Heart left ventricle (tissue), 13 donors: Measurements from ENCODE around the gene PADI4.
"Not testable (repeated sequence)": the region's sequence is repeated elsewhere in the genome, so short reads cannot be mapped to it uniquely, and the experiment has no call there.

Source experiments
- CTCF ChIP-seq, 12 donors: fragments of 200-600 bp; sonication (generic) in 4 of 12; IDR thresholded peaks; one replicate each; pipeline versions ENCODE4 v1.5.0 to v1.8.0; 2018 to 2022; ENCODE audit warnings: antibody characterized with exemption in 12 of 12, mild to moderate bottlenecking in 5 of 12
- POLR2A ChIP-seq, 2 donors: fragments of 450-650 bp; IDR thresholded peaks; one replicate each; pipeline ENCODE4 v1.6.1; 2017; ENCODE audit warnings: antibody characterized with exemption in 2 of 2, mild to moderate bottlenecking in 2 of 2, moderate library complexity in 2 of 2
- donor health status: ischemic (EF 13 %, LVEDD 7.1; RV severe dilation, severe dysfunction).
- donor health status: DM: no; HTN: yes; CAD: no.
- donor health status: DM: no; HTN: no; CAD: no.
- donor health status: ischemic (EF 25% LVEDD 6.9; RV normal size, moderate dysfunction).
- donor health status: ischemic (EF 25% LVEDD 5.7; RV mildly dilated, moderate dysfunction).
- donor health status: ischemic (EF 35%, LVEDD 5.7; RV mildly dilated, moderate dysfunction).
- donor health status: nonischemic (EF 11% LVEDD 7.7; RV severe dilation, severe dysfunction).
- donor health status: DM: yes; HTN: yes; CAD: no.
- donor health status: PGD.
- donor health status: ischemic (EF 29% LVEDD 5.4; RV normal size, mild dysfunction).
- donor health status: nonischemic (EF 23%, LVEDD 6.1; RV moderate dilation, normal function).

- not testable (repeated sequence) for TF ChIP-seq CTCF, POLR2A (IDR thresholded peaks at IDR 0.05)
These were observed 13.9 kb downstream of the PADI4 start for GRCh38 chr1:17321857-17322390.
